NCI-H82 (cell line): ENCODE results near the gene SCG2.
"Not testable (repeated sequence)": the region's sequence is repeated elsewhere in the genome, so short reads cannot be mapped to it uniquely, and the experiment has no call there.

Source experiments
- DNase-seq: peaks from one replicate; lab custom pipeline; 2025; lab: John Stamatoyannopoulos, UW

The SCG2 gene

DNA sequence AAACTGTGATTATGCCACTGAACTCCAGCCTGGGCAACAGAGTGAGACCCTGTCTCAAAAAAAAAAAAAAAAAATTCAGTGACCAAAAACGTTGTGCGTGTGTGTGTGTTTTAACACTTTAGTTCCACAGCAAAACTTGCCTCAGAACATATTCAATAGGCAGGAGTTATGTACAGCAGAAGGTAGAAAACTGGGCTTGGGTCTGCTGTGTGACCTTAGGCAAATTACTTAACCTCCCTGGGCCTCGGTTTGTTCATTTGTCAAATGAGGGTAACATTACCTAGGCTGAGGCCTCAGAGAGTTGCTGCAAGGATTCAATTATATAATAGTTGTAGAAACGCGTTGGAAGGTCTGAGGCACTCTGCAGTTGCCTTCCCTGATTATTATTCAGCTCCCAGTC is 10.3 kb upstream of the SCG2 start:
- no peak for DNase-seq

DNA sequence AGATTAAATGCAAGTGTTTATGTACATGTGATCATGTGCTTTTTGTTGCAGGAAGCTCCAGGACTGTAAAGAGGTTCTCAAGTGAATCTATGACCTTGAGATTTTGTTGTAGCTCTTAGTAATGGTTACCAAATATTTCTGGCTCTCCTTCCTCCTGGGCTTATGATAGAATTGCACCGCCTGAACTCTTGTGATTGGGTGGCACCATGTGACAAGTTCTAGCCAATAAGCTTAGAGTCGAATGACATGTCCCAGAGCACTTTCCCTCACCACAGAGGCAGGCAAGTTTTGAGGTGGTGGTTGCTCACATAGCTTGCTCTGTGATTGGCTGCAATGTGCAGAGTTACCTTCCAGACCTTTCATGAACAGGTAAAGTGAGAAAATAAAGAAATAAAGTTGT is 8.9 kb upstream of the SCG2 start:
- DNase-seq, result no peak

DNA sequence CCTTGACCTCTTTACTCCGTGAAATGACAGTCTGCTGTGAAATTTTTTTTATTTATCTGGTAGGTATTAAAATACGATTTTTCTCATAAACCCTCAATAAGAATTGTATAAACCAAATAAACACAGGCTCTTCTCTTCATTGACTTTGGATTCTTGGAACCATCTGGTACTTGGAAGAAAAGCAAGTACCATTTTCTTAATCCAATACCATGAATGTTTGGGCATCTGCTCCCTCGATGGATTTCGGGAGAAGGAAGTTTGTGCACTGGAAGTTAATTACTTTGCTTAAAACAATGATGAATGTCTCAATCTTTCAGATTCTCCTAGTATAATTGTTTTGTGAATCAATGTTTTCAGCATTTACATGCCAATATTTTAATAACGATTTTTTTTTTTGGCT is 5.3 kb upstream of the SCG2 start:
- no peak for DNase-seq

DNA sequence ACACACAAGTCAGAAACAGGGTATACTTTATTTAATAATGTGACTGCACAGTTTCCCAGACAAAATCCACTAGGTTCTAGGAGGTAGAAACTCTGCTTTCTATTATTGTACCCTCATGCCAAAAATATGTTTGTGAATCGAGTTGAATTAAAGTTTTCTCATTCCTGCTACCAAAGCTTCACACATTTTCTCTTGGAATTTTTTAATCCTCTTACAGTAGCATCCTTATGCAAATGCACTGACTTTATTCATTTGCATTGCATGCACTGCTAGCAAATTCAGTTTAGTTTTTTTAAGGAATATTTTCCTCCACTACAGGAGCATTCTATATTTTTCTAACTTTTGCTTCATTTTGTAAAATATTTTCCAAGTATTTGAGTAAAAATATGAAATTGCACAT is 4.8 kb upstream of the SCG2 start:
- no peak for DNase-seq

DNA sequence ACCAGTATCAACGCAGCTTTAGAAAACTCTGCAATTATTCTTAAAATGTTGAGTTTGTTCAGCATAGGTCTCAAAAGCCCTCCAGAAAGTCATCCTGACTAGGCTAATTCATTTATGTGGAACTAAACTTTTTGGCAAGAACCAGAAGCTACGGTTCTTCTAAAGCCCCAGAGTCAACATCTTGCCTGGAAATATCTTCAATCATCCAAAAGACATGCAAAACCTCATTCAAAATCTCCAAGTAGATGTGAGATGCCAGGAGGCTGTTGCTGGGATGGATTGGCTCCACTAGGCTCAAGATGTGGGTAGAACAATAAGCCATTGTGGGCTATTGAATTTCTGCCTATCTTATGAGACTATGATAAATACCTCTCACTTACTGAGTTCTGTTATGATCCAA is 2.1 kb upstream of the SCG2 start:
- no peak for DNase-seq

DNA sequence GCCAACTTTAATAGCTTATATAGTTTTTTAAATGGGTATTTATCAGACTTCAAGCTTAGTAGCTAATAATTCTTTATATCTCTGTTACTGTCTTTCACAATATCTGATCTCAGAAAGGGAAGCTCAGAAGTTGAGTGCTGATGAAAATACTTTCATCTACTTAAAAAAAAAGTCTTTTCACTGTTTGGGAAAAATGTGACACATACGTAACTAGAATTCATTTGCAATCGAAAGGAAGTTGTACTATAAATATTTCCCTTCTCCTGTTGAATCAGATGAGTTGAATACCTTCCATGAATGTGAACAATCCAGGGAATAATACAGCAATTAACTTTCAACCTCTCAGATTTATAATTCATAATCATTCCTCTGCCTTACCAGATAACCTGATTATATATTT is 811 bp upstream of the SCG2 start:
- DNase-seq, result no peak

DNA sequence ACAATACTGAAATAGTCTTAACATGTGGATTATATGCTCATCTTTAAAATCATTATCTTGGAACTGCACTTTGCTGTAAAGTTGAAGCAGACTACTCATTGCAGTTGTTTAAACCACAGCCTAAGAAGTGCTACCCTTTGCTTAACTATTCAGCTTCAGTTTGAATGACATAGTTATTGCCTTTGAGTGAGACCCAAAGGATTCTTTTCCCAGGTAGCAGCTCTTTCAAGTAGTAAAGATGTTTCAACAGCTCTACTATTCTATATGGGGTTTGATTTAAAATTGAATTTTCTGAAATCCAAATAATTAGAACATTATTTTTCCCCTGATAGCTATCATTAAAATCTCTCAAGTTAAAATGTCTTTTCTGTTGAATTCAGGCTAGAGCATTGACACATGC is 1.1 kb downstream of the SCG2 start:
- DNase-seq, result no peak

DNA sequence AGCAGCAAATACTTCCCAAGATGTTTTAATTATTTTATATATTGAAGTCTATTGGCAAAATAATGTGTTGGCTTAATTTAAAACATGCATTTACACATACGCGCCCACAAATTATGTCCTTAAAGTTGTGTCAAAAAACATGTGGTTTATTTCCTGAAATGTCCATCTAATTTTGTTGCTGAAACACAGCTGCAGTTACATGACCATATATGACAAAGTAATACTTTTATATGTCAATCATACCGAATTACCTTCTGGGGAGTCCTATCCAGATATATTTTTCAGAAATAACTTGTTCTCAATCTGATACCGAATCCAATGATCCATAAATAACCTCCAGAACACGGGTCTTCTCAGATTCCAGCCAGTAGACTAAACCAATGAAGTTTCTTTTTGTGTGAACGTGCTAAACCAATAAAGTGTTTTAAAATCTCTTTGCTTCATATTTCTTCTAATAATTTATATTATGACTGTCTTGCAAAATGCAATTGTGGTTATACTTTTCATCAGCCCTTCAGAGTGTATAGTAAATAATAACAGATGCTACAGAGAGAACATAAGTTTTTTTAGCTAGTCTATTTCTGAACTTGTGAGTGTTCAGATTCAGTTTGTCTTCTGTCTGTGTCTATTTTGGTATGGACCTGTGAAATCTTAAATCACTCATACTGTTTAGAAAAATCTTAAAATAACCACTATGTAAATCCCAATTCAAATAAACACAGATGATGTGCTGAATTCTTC is 2.4 kb downstream of the SCG2 start:
- DNase-seq, result no peak

DNA sequence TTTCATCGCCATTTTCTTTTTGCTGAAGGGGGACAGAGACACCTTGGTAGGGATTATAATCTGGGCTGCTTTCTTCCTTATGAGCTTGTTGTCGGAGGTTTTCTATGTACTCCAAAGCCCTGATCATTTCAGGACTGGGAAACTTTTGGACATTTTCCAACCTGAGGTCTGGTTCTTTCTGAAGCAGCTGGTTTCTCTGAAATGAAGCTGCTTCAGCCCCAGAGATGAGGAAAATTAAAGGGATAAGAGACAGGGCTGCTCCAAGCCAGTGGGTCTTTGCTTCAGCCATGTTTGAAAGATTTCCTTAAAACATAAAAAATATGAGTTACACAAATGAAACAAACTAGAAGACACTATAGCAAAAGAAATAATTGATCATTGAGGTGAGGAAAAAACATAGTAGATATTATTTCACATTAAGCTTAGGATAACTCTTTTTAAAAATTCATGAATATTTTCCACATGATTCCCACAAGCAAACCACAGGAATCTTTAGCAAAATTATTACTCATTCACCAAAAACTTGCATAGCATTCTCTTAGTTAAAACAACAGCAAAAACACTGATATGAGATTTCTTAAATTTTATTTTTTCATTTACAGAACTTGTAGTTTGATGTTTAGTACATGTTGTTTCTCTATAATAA is 3.0 kb downstream of the SCG2 start:
- no peak for DNase-seq

DNA sequence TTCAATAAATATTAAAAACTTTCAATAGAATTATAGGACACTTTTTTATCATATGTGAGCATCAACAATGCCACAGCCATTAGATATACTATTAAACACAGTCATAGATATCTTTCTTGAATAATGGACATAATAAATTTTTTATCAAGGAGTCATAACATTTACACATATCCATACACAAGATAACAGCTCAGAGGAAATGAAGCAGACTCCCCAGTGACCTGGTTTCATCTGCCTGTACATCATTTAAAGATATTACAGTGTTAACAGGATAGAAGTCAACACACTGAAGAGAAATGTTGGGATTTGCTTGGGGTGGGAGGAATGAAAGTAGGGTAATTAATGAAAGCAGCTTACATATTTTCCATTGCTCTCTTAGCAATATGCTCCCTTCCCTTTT is 5.1 kb downstream of the SCG2 start:
- DNase-seq, result peak; percentile 50

DNA sequence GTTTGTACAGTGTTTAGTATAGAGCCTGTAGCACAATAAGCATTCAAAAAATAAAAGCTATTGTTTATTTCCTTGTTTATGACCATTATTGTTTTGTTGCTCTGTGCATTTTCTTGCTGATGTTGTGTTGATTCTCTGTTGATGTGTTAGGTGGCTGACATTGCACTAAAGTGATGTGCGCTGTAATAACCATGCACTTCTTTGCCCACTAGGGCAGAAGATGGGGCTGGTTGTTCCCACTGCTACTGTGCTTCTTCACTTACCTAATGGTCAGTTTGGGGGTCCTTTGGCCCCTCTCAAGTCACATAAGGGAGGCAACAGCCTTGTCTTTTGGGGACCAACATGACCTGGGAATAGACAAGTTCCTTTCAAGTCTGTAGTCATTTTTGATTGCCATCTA is 6.0 kb downstream of the SCG2 start:
- DNase-seq, result no peak

DNA sequence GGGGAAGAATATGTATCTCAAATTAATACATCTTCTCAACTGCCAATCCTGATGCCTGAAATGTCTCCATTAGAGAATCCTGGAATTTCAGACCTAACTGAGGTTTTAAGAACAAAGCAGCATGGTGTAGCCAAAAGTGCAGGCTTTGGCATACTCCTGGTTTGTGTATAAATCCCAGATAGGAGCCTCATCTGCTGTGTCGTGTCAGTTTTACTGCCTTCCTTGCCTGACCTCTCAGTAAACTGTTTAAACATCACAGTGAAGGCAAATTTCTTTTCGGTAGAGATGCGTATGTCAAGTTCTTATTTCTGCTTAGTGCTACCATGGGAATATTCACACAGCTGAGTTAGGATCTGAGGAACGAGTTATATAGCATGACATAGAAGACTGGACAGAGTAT is 7.3 kb downstream of the SCG2 start:
- DNase-seq, result no peak

DNA sequence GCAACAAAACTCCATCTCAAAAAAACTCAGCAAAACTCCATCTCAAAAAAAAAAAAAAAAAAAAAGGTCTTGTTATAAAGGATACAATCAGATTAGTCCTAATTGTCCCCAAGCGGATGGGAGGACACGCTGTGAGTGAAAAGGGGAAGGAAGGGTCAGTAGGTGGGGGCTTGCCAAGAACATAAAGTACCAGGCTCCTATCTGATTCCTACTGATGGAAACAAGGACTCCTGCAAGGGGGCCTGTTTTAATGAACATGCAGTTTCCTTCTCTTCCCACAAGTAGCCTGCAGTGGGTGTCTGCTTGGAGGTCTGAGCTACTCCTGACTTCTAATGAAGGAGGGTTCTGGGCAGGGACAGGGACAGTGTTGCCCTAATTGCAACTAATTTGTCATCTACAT is 7.9 kb downstream of the SCG2 start:
- no peak for DNase-seq

DNA sequence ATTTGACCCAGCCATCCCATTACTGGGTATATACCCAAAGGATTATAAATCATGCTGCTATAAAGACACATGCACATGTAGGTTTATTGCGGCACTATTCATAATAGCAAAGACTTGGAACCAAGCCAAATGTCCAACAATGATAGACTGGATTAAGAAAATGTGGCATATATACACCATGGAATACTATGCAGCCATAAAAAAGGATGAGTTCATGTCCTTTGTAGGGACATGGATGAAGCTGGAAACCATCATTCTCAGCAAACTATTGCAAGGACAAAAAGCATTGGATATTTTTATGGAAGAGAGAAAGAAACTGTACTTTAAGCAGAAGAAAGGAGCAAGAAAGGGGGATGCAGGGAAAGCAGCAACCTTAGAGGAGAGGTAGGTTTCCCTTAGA is 9.5 kb downstream of the SCG2 start:
- not testable (repeated sequence) for DNase-seq

DNA sequence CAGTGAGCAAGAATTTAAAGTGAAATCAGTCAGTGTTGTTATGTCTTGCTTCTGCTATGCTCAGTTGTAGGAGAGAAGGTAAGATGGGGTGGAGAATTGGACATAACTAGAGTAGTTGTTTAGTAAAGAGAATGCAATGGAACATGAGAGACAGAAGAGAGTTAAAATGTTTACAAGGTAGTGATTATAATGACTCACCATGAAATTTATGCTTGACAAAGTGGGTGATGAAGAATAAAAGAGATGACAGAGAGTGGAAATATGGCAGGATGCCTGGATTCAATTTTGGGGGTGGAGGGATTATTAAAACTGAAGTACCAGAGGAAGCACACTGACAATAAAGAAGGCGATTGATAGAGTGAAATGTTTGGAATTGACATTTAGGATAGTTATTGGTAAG is 10.6 kb downstream of the SCG2 start:
- no peak for DNase-seq

DNA sequence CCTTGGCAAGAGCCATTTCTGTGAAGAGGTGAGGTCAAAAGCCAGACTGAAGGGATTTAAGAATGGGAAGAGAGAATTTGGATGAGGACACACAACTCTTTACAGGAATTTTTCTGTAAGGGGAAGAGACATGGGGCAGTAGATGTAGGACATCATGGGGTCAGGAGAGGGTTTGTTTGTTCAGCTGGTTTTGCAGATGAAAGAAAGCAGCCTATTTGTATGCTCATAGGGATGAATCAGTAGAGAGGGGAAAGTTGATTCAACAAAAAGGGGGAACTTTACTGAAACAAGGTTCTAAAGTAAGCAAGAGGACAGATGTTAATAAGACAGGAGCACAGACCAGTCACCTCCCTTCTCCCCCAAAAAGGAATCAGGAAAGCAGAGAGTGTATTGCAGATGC is 11.2 kb downstream of the SCG2 start:
- no peak for DNase-seq

DNA sequence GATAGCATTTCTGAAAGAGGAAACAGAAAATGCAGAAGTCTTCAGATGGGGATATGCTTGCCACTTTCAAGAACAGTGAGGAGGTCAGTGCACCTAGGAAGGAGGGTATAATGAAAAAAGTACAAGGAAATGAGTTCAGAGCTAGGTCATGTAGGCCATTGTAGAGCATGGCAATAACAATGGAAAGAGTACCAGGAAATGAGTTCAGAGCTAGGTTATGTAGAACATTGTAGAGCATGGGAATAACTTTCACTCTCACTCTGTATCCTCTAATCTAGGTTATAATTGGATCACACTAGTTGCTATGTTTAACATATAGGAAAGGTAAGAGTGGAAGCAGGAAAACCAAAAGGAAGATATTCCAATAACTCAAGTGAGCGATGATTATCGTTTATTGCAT is 12.3 kb downstream of the SCG2 start:
- no peak for DNase-seq

DNA sequence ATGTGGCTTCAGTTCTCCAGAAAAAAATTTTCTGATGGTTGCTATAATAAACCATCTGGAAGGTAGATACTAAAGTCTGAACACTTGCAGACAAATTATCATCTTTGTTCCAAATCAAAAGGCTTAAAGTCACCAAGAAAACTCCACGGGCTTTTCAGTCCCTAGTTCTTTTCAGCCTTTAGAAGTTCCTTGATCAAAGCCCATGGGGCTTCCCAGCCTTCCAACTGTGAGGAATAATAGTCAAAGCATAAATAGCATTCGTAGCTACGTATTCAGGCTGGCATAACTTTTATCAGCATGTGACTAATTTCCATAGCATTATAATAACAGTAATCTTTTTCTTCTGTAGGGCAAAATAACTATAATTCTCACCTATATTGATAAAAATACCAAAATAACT is 13.9 kb downstream of the SCG2 start:
- no peak for DNase-seq

DNA sequence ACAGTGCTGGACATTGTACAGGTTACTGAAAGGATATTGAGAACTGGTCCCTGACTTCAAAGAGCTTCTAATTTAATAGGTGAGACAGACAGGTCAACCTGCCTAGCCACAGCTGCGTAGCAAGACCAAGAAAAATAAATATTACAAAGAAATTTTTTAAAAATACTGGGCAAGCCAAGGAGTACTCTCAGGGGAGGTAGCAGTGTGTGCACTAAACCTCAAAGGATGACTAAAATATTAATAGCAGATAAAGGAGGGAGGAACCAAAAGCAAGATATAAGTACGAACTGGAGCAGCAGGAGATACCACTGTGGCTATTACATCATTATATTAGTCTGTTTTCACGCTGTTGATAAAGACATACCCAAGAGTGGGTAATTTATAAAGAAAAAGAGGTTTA is 14.9 kb downstream of the SCG2 start:
- no peak for DNase-seq

DNA sequence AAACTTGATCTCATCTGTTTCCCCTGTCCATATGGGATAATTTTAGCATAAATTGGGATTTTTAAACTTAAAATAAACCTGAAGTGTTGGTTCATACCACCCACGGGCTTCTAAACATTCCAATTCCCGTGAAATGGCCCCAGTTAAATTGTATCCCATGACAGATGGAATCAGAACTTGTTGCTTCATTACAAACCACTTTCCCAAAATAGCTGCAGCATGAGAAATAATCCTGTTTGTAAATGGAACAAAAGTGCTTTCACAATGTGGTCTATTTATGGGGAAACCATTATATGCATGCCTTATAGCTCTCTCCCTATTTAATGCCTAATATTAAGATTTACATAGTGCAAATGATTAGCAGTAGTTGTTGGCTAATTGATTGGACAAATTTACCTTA is 15.9 kb downstream of the SCG2 start:
- peak; percentile 35 for DNase-seq

DNA sequence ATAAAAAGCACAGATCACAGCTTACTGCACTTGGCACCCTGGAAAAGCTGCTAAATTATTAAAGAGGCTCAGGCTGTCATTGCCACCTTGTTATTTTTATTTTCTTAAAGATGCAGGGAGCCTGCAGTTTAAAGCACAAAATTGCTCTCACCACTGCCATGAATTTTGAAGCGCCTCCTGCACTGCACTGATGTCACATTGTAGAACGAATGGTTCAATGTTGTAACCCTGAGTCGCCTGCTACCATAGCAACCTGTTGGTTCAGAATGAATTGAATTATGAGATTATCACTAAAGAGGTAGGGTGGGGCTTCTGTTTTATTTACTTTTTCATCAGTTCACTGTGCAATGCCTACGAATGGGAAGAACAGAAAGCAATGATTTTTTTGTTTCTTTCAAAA is 16.5 kb downstream of the SCG2 start:
- DNase-seq, result peak; percentile 93

DNA sequence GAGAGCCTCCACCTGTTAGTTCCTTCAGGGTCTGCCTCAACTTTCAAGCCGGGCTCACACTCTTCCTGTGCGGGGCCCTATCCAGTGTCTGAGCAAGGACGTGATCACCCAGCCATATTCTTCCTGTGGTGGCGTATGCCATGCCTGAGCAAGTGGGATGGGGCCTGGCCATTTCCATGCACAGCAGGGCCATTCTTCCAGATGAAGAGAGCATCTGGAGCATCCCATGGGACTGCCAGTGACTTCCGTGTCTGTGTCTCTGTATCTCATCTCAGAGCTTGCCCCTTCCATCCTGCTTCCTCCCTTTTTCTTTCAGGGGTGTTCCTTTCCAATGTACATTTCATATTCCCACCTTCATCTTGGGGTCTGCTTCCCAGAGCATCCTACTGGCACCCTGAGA is 20.2 kb downstream of the SCG2 start:
- DNase-seq, result no peak

DNA sequence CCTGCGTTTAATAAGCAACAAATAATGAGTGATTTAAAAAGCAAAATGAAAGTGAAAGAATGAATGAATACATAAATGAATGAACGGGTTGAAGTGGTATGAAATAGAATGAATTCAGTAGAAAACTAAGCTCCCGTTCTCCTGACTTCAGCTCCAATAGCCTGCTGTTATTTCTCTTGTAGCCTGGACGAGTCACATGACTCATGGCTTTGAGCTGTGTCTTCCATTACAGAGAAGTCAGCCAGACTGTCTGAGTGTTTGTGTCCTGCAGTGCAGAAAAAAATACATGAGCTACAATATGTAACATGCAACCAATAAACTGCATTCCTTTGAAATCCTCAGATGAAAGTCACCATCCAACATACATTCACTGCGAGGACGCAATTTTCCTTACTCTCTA is 21.2 kb downstream of the SCG2 start:
- peak; percentile 9 for DNase-seq

DNA sequence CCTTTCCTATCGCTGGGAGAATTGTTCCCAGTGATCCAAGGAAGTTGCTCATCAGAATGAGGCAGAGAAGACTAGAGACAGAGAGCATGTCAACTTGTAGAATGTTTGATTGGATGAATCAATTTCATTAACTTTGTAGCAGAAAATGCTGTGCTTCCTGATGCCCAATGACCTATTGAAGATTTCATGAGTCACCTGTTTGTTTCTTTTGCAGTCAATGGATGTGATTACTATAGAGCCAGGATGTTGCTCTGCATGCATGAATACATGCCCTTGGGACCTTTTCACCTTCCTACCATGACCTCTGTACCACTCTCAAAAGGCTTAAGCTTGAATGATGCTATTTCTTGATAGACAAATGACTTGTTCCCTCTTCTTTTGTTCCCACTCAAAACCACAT is 23.3 kb downstream of the SCG2 start:
- DNase-seq, result no peak
